ENCODE measurements around the gene KCTD2. TPM values are rescaled to one million over a fixed set of nuclear protein-coding genes. Genes with fewer than 3 reads are reported as not detected.
A peak's percentile ranks its signal among the peaks of the same experiment; 100 is the strongest.

Gene KCTD2
- total and polyA plus RNA-seq, 4 donors = 15.1 to 22.3 (median 19.4) TPM

DNA sequence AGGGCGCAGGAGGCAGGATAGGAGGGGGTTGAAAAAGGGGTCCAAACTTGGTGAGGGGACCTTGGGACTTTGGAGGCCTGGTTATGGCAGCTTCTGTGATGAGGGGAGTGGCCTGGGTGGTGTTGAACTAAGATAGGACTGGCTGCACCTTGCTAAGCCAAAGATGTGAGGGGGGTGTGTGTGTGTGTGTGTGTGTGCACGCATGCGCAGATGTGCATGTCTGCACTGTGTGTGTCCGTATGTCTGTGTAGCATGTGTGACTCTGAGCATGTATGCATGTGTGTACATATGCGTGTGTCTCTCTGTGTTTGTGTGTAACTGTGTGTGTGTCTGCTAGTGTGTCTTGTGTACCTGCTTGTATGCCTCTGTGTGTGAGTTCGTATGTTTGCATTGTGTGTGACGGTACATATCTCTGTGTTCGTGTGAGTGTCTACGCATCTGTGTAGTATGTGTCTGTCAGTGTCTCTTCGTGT is 44.9 kb downstream of the KCTD2 start:
- Histone ChIP-seq H3K36me3 (ENCODE audit: control insufficient read depth in 4 of 4, insufficient read depth in 4 of 4, low read length in 4 of 4) (peaks cover 0 to 7% (median 0%) of the 10 kb centered on the region in 4 donors), H3K4me3 (no peak overlapping the region), H3K9ac (ENCODE audit: insufficient read depth in 1 of 2, low read length in 2 of 2) (peak overlapping the region; percentile 16 to 36), H3K4me1 (ENCODE audit: control insufficient read depth in 5 of 5, insufficient read depth in 5 of 5, low read length in 5 of 5) (peaks cover 0 to 50% (median 23%) of the 10 kb centered on the region in 5 donors), H3K27ac (ENCODE audit: low read depth in 1 of 2, low read length in 1 of 2) (peak overlapping the region in 1 of 2 donors; percentile 82), H3K9me3 (ENCODE audit: control insufficient read depth in 4 of 4, insufficient read depth in 3 of 4, low read length in 3 of 4) (no peaks in the 10 kb centered on the region), H3K27me3 (ENCODE audit: control insufficient read depth in 3 of 3, insufficient read depth in 3 of 3, low read length in 2 of 3) (no peaks in the 10 kb centered on the region)
- TF ChIP-seq, protein P1, sequence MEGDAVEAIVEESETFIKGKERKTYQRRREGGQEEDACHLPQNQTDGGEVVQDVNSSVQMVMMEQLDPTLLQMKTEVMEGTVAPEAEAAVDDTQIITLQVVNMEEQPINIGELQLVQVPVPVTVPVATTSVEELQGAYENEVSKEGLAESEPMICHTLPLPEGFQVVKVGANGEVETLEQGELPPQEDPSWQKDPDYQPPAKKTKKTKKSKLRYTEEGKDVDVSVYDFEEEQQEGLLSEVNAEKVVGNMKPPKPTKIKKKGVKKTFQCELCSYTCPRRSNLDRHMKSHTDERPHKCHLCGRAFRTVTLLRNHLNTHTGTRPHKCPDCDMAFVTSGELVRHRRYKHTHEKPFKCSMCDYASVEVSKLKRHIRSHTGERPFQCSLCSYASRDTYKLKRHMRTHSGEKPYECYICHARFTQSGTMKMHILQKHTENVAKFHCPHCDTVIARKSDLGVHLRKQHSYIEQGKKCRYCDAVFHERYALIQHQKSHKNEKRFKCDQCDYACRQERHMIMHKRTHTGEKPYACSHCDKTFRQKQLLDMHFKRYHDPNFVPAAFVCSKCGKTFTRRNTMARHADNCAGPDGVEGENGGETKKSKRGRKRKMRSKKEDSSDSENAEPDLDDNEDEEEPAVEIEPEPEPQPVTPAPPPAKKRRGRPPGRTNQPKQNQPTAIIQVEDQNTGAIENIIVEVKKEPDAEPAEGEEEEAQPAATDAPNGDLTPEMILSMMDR (IDR thresholded peaks at IDR 0.05; ENCODE audit: control extremely low read depth, extremely low read depth) = no peak
- ATAC-seq (ENCODE audit: insufficient read depth, low FRiP score) (no peak), DNase-seq (no peak)
- WGBS, 2 donors = 71 to 82% methylated on average over 10 of the region's 10 CpGs

- DNase-seq = no peak
- H3K36me3 ChIP-seq (ENCODE audit: control insufficient read depth in 4 of 4, insufficient read depth in 4 of 4, low read length in 4 of 4) = peaks cover 0 to 7% (median 5%) of the 10 kb centered on the region in 4 donors
- H3K27ac ChIP-seq (ENCODE audit: low read depth in 1 of 2, low read length in 1 of 2) = peak overlapping the region in 1 of 2 donors; percentile 82
- TF ChIP-seq, protein P1 (IDR thresholded peaks at IDR 0.05; ENCODE audit: control extremely low read depth, extremely low read depth) = no peak
- no peak for ATAC-seq (ENCODE audit: insufficient read depth, low FRiP score)
- H3K27me3 ChIP-seq (ENCODE audit: control insufficient read depth in 3 of 3, insufficient read depth in 3 of 3, low read length in 2 of 3) = no peaks in the 10 kb centered on the region
- H3K9me3 ChIP-seq (ENCODE audit: control insufficient read depth in 4 of 4, insufficient read depth in 3 of 4, low read length in 3 of 4) = no peaks in the 10 kb centered on the region
- peaks cover 0 to 38% (median 23%) of the 10 kb centered on the region in 5 donors for H3K4me1 ChIP-seq (ENCODE audit: control insufficient read depth in 5 of 5, insufficient read depth in 5 of 5, low read length in 5 of 5)
- H3K9ac ChIP-seq (ENCODE audit: insufficient read depth in 1 of 2, low read length in 2 of 2) = no peak overlapping the region
- 79 to 92% methylated on average over 18 of the region's 18 CpGs for WGBS, 2 donors
- H3K4me3 ChIP-seq = no peak overlapping the region
Measured at GRCh38 chr17:75093548-75094158, 46.6 kb downstream of the KCTD2 start.

- TF ChIP-seq, protein P1 (IDR thresholded peaks at IDR 0.05; ENCODE audit: control extremely low read depth, extremely low read depth) = no peak
- no peak overlapping the region for H3K9ac ChIP-seq (ENCODE audit: insufficient read depth in 1 of 2, low read length in 2 of 2)
- ATAC-seq (ENCODE audit: insufficient read depth, low FRiP score) (no peak), DNase-seq (no peak)
- H3K36me3 ChIP-seq (ENCODE audit: control insufficient read depth in 4 of 4, insufficient read depth in 4 of 4, low read length in 4 of 4) = peaks cover 0 to 13% (median 11%) of the 10 kb centered on the region in 4 donors
- no peak overlapping the region for H3K4me3 ChIP-seq
- H3K27ac ChIP-seq (ENCODE audit: low read depth in 1 of 2, low read length in 1 of 2) = peak overlapping the region in 1 of 2 donors; percentile 76
- H3K4me1 ChIP-seq (ENCODE audit: control insufficient read depth in 5 of 5, insufficient read depth in 5 of 5, low read length in 5 of 5) = peaks cover 0 to 33% (median 21%) of the 10 kb centered on the region in 5 donors
- H3K27me3 ChIP-seq (ENCODE audit: control insufficient read depth in 3 of 3, insufficient read depth in 3 of 3, low read length in 2 of 3) = no peaks in the 10 kb centered on the region
- WGBS, 2 donors = 76 to 82% methylated on average over 16 of the region's 16 CpGs
- H3K9me3 ChIP-seq (ENCODE audit: control insufficient read depth in 4 of 4, insufficient read depth in 3 of 4, low read length in 3 of 4) = peaks cover 0 to 2% (median 0%) of the 10 kb centered on the region in 4 donors
Measured at GRCh38 chr17:75094871-75095399, 47.9 kb downstream of the KCTD2 start.

Data from lung (tissue), 12 donors.